OCI-LY1 (cell line): Measurements from ENCODE around the gene FNIP2.

Experiments
- H2AFZ ChIP-seq: fragments of 200-600 bp; sonication (generic), shearing (Covaris generic); 2 replicates; pipeline ENCODE4 v1.6.0; 2014; ENCODE audit warnings: antibody characterized with exemption, mild to moderate bottlenecking, low read length
- H3F3A ChIP-seq: fragments of 200-600 bp; sonication (generic), shearing (Covaris generic); 2 replicates; pipeline ENCODE4 v1.6.0; 2014; ENCODE audit warnings: mild to moderate bottlenecking, antibody characterized with exemption, low read length, moderate library complexity; ENCODE audit not compliant: insufficient read depth
- H3K27ac ChIP-seq: fragments of 200-600 bp; sonication (generic); 2 replicates; pipeline ENCODE4 v1.5.1; 2014; ENCODE audit warnings: low read length, mixed run types, mild to moderate bottlenecking, low read depth; ENCODE audit not compliant: poor library complexity, severe bottlenecking
- H3K27me3 ChIP-seq: fragments of 200-600 bp; sonication (generic); 2 replicates; pipeline ENCODE4 v1.6.0; 2014; ENCODE audit warnings: antibody characterized with exemption, mild to moderate bottlenecking, low read length, moderate library complexity; ENCODE audit not compliant: insufficient read depth
- H3K36me3 ChIP-seq: fragments of 200-600 bp; sonication (generic); 2 replicates; pipeline ENCODE4 v1.6.1; 2014; ENCODE audit warnings: mild to moderate bottlenecking, antibody characterized with exemption, low read length, moderate library complexity, mixed read lengths; ENCODE audit not compliant: insufficient read depth
- H3K4me1 ChIP-seq: fragments of 200-600 bp; sonication (generic); 2 replicates; pipeline ENCODE4 v1.5.1; 2014; ENCODE audit warnings: mild to moderate bottlenecking, low read length, moderate library complexity; ENCODE audit not compliant: insufficient read depth, severe bottlenecking
- H3K4me2 ChIP-seq: fragments of 200-600 bp; sonication (generic), shearing (Covaris generic); 2 replicates; pipeline ENCODE4 v1.6.1; 2014; ENCODE audit warnings: low read length
- H3K4me3 ChIP-seq: fragments of 200-600 bp; sonication (generic); 2 replicates; pipeline ENCODE4 v1.5.1; 2014; ENCODE audit warnings: low read length, low read depth, mild to moderate bottlenecking, mixed read lengths; ENCODE audit not compliant: poor library complexity, severe bottlenecking
- H3K79me2 ChIP-seq: fragments of 200-600 bp; shearing (Covaris generic); 2 replicates; pipeline ENCODE4 v1.6.1; 2016; ENCODE audit warnings: mixed run types, low read length, mixed read lengths; ENCODE audit not compliant: insufficient read depth
- H3K9ac ChIP-seq: fragments of 200-600 bp; sonication (generic), shearing (Covaris generic); 2 replicates; pipeline ENCODE4 v1.6.1; 2014; ENCODE audit warnings: mild to moderate bottlenecking, low read length, mixed read lengths
- H3K9me2 ChIP-seq: fragments of 200-600 bp; sonication (generic), shearing (Covaris generic); 2 replicates; pipeline ENCODE4 v1.6.1; 2014; ENCODE audit warnings: low read depth, mild to moderate bottlenecking, low read length, mixed read lengths
- H3K9me3 ChIP-seq: fragments of 200-600 bp; shearing (Covaris generic); 2 replicates; pipeline ENCODE4 v1.6.1; 2014; ENCODE audit warnings: low read length, mixed read lengths
- H4K20me1 ChIP-seq: fragments of 200-600 bp; sonication (generic), shearing (Covaris generic); 2 replicates; pipeline ENCODE4 v1.6.0; 2016; ENCODE audit warnings: mild to moderate bottlenecking, low read length; ENCODE audit not compliant: insufficient read depth
- CTCF ChIP-seq: fragments of 200-600 bp; sonication (generic), shearing (Covaris generic); IDR thresholded peaks from 2 replicates; pipeline ENCODE4 v1.5.1; 2017; ENCODE audit warnings: mild to moderate bottlenecking, antibody characterized with exemption, low read length, moderate library complexity, mixed read lengths
- EZH2 ChIP-seq: fragments of 200-600 bp; sonication (generic), shearing (Covaris generic); IDR thresholded peaks from 2 replicates; pipeline ENCODE4 v1.8.0; 2017; ENCODE audit warnings: borderline replicate concordance, mixed run types, mild to moderate bottlenecking, antibody characterized with exemption, low read length, moderate library complexity, mixed read lengths

FNIP2 gene

GRCh38 chr4:158814207-158814606 lies 45.4 kb downstream of the FNIP2 start:
- H3K4me2 ChIP-seq = no peak overlapping the region
- H3K79me2 ChIP-seq = no peaks in the 10 kb centered on the region
- H3K9me2 ChIP-seq = no peaks in the 10 kb centered on the region
- H3K9me3 ChIP-seq = no peaks in the 10 kb centered on the region
- H2AFZ ChIP-seq = no peak overlapping the region
- H3K27me3 ChIP-seq = no peaks in the 10 kb centered on the region
- no peak for TF ChIP-seq CTCF
- TF ChIP-seq EZH2 = no peak
- H3K36me3 ChIP-seq = no peaks in the 10 kb centered on the region
- H3K27ac ChIP-seq = no peak overlapping the region
- H3K4me3 ChIP-seq = no peak overlapping the region
- no peaks in the 10 kb centered on the region for H4K20me1 ChIP-seq
- H3F3A ChIP-seq = no peaks in the 10 kb centered on the region
- H3K9ac ChIP-seq = no peak overlapping the region
- H3K4me1 ChIP-seq = peaks cover 15% of the 10 kb centered on the region

GRCh38 chr4:158814636-158815330 lies 46.0 kb downstream of the FNIP2 start:
- no peaks in the 10 kb centered on the region for H3K36me3 ChIP-seq
- no peak for TF ChIP-seq EZH2
- no peak for TF ChIP-seq CTCF
- H2AFZ ChIP-seq = no peak overlapping the region
- H3K27me3 ChIP-seq = no peaks in the 10 kb centered on the region
- H3K4me1 ChIP-seq = peaks cover 14% of the 10 kb centered on the region
- no peaks in the 10 kb centered on the region for H3K9me2 ChIP-seq
- no peaks in the 10 kb centered on the region for H4K20me1 ChIP-seq
- no peak overlapping the region for H3K4me2 ChIP-seq
- H3K9ac ChIP-seq = no peak overlapping the region
- H3K79me2 ChIP-seq = no peaks in the 10 kb centered on the region
- no peaks in the 10 kb centered on the region for H3F3A ChIP-seq
- H3K9me3 ChIP-seq = no peaks in the 10 kb centered on the region
- H3K4me3 ChIP-seq = no peak overlapping the region
- no peak overlapping the region for H3K27ac ChIP-seq

- Histone ChIP-seq H4K20me1 (no peaks in the 10 kb centered on the region), H3K9me3 (no peaks in the 10 kb centered on the region), H3F3A (no peaks in the 10 kb centered on the region), H3K4me3 (no peak overlapping the region), H3K4me2 (no peak overlapping the region), H3K4me1 (peaks cover under 1% of the 10 kb centered on the region), H3K27ac (no peak overlapping the region), H3K9ac (no peak overlapping the region), H3K79me2 (no peaks in the 10 kb centered on the region), H2AFZ (no peak overlapping the region), H3K27me3 (no peaks in the 10 kb centered on the region), H3K36me3 (no peaks in the 10 kb centered on the region), H3K9me2 (no peaks in the 10 kb centered on the region)
- no peak for TF ChIP-seq EZH2
- TF ChIP-seq CTCF = no peak
These were observed 48.1 kb downstream of the FNIP2 start for GRCh38 chr4:158816955-158817354.
